Activated CD4-positive, alpha-beta T cell treated with anti-CD3 and anti-CD28 coated beads, Interleukin-2, amount 10 ng/mL, durations not matched to agents 7 days and 5 days (primary cell): ENCODE results near the gene PWWP2A. TPM values are rescaled to one million over a fixed set of nuclear protein-coding genes. Genes with fewer than 3 reads are reported as not detected.

Source experiments
- CTCF ChIA-PET: fragments of 350-600 bp; sonication (Branson Sonifier 250); formaldehyde crosslinking; loops from one replicate; lab custom pipeline; 2021; ENCODE audit warnings: antibody characterized with exemption; lab: Charles Lee
- POLR2A ChIA-PET: fragments of 350-600 bp; sonication (Branson Sonifier 250); formaldehyde crosslinking; loops from one replicate; lab custom pipeline; 2021; ENCODE audit warnings: antibody characterized with exemption; lab: Charles Lee
- DNase-seq: peaks from one replicate; pipeline ENCODE4 v3.0.0-alpha.2; 2020
- H3K27ac Mint-ChIP-seq: one replicate; pipeline ENCODE4 v1.8.0; 2021; ENCODE audit warnings: mild to moderate bottlenecking, moderate library complexity, mixed read lengths
- H3K27me3 Mint-ChIP-seq: one replicate; pipeline ENCODE4 v1.8.0; 2021; ENCODE audit warnings: mixed read lengths
- H3K36me3 Mint-ChIP-seq: one replicate; pipeline ENCODE4 v1.8.0; 2021; ENCODE audit warnings: low read depth, mixed read lengths
- H3K4me1 Mint-ChIP-seq: one replicate; pipeline ENCODE4 v1.8.0; 2021; ENCODE audit warnings: mixed read lengths
- H3K4me3 Mint-ChIP-seq: one replicate; pipeline ENCODE4 v1.8.0; 2021; ENCODE audit warnings: mild to moderate bottlenecking, moderate library complexity, mixed read lengths
- H3K9me3 Mint-ChIP-seq: one replicate; pipeline ENCODE4 v1.8.0; 2021; ENCODE audit warnings: mixed read lengths
- total RNA-seq, 2 experiments: library from RNA; stranded (reverse); gene quantifications; one replicate each; pipeline ENCODE4 v1.2.3, GENCODE V29; 2021

The PWWP2A gene
- total RNA-seq, 2 experiments from 2014 or later, result 26.9 to 27.0 TPM

GRCh38 chr5:160060001-160060400 lies 59.2 kb downstream of the PWWP2A start:
- CTCF ChIA-PET, result interaction anchor here (1.1 to 1.3 kb wide), 2 partner anchors 9 to 38 kb away, joined by 3 to 4 read pairs; no protein-coding TSS in a partner anchor
- Mint-ChIP-seq H3K27me3 (no peaks in the 10 kb centered on the region), H3K36me3 (peaks cover 36% of the 10 kb centered on the region)

GRCh38 chr5:160057256-160057655 lies 62.0 kb downstream of the PWWP2A start:
- no peak for DNase-seq
- H3K4me3 Mint-ChIP-seq, result no peak overlapping the region
- H3K27me3 Mint-ChIP-seq, result no peaks in the 10 kb centered on the region
- no peaks in the 10 kb centered on the region for H3K4me1 Mint-ChIP-seq
- H3K27ac Mint-ChIP-seq, result no peak overlapping the region
- peaks cover 39% of the 10 kb centered on the region for H3K36me3 Mint-ChIP-seq
- ChIA-PET CTCF (interaction anchor here (0.6 kb wide), 1 partner anchor 460 kb away, joined by 3 read pairs; no protein-coding TSS in a partner anchor), POLR2A (no interaction called here)
- no peaks in the 10 kb centered on the region for H3K9me3 Mint-ChIP-seq

More at GRCh38 chr5:160060001-160060400, 59.2 kb downstream of the PWWP2A start:
- no peaks in the 10 kb centered on the region for H3K4me1 Mint-ChIP-seq
- no peaks in the 10 kb centered on the region for H3K9me3 Mint-ChIP-seq
- POLR2A ChIA-PET, result no interaction called here
- no peak overlapping the region for H3K4me3 Mint-ChIP-seq
- DNase-seq, result no peak
- H3K27ac Mint-ChIP-seq, result no peak overlapping the region

GRCh38 chr5:160054831-160055230 lies 64.4 kb downstream of the PWWP2A start:
- Mint-ChIP-seq H3K27me3 (no peaks in the 10 kb centered on the region), H3K4me1 (no peaks in the 10 kb centered on the region), H3K36me3 (peaks cover 46% of the 10 kb centered on the region), H3K27ac (no peak overlapping the region), H3K4me3 (no peak overlapping the region), H3K9me3 (no peaks in the 10 kb centered on the region)
- no peak for DNase-seq
- CTCF ChIA-PET, result interaction anchor here (1.0 to 1.1 kb wide), 3 partner anchors 9 to 18 kb away, joined by 3 read pairs; no protein-coding TSS in a partner anchor
- POLR2A ChIA-PET, result no interaction called here

DNA sequence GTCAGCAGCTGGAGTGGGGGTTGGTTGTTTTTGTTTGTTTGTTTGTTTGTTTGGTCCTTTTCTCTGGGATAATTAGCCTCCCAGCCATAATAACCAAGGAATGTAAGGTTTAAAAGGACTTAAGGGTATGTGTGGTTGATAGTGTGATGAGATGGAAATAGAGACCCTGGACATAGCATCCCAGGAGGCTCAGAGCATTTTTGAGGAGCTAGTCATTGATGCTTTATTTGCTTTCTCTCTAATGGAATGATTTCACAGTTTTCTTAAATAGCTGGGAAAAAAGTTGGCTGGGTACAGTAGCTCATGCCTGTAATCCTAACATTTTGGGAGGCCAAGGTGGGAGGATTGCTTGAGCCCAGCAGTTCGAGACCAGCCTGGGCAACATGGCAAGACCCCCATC lies 65.2 kb downstream of the PWWP2A start:
- Mint-ChIP-seq H3K4me1 (no peaks in the 10 kb centered on the region), H3K9me3 (no peaks in the 10 kb centered on the region), H3K27me3 (no peaks in the 10 kb centered on the region), H3K36me3 (peaks cover 49% of the 10 kb centered on the region), H3K4me3 (no peak overlapping the region), H3K27ac (no peak overlapping the region)
- ChIA-PET POLR2A (no interaction called here), CTCF (interaction anchor here (1.0 to 1.1 kb wide), 3 partner anchors 9 to 19 kb away, joined by 3 read pairs; no protein-coding TSS in a partner anchor)
- no peak for DNase-seq

DNA sequence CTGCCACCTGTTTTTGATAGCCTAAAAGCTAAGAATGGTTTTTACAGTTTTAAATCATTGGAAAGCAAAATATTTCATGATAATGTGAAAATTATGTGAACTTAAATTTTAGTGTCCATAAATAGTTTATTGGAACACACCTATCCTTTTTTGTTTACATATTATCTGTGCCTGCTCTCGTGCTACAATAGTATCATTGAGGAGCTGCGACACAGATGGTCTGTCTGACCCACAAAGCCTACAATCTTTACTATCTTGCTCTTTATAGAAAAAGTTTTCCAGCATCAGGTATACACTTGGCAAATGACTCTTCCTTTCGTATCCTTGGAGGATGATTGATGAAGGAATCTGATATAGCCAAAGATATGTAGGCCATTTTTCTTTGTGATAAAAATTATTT lies 70.2 kb downstream of the PWWP2A start:
- no peak for DNase-seq
- Mint-ChIP-seq H3K27ac (no peak overlapping the region), H3K4me3 (no peak overlapping the region), H3K27me3 (no peaks in the 10 kb centered on the region), H3K9me3 (no peaks in the 10 kb centered on the region), H3K36me3 (peaks cover 50% of the 10 kb centered on the region), H3K4me1 (peaks cover 2% of the 10 kb centered on the region)
- POLR2A ChIA-PET, result no interaction called here
- CTCF ChIA-PET, result interaction anchor here (0.6 to 1.6 kb wide), 4 partner anchors 15 to 93 kb away, joined by 3 to 7 read pairs (median 4); no protein-coding TSS in a partner anchor

DNA sequence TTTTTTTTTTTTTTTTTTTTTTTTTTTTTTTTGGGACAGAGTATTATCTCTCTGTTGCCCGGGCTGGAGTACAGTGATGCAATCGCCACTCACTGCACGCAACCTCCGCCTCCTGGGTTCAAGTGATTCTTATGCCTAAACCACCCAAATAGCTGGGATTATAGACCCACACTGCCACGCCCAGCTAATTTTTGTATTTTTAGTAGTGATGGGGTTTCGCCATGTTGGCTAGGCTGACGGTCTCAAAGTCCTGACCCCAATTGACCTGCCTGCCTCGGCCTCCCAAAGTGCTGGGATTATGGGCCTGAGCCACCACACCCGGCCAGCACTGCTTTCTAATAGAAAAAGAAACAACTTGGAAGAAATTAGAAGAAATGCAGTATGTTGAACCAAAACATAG lies 71.1 kb downstream of the PWWP2A start:
- Mint-ChIP-seq H3K9me3 (no peaks in the 10 kb centered on the region), H3K4me3 (no peak overlapping the region), H3K36me3 (peaks cover 47% of the 10 kb centered on the region), H3K4me1 (peaks cover 4% of the 10 kb centered on the region), H3K27me3 (no peaks in the 10 kb centered on the region), H3K27ac (no peak overlapping the region)
- ChIA-PET CTCF (interaction anchor here (0.6 kb wide), 1 partner anchor 922 kb away, joined by 5 read pairs; no protein-coding TSS in a partner anchor), POLR2A (no interaction called here)
- no peak for DNase-seq

GRCh38 chr5:160047423-160047822 lies 71.8 kb downstream of the PWWP2A start:
- Mint-ChIP-seq H3K4me3 (no peak overlapping the region), H3K27ac (no peak overlapping the region), H3K27me3 (no peaks in the 10 kb centered on the region), H3K9me3 (no peaks in the 10 kb centered on the region), H3K36me3 (peaks cover 41% of the 10 kb centered on the region), H3K4me1 (peaks cover 4% of the 10 kb centered on the region)
- ChIA-PET CTCF (interaction anchor here (1.2 kb wide), 1 partner anchor 21 kb away, joined by 3 read pairs; no protein-coding TSS in a partner anchor), POLR2A (no interaction called here)
- DNase-seq, result no peak

GRCh38 chr5:160044967-160045366 lies 74.3 kb downstream of the PWWP2A start:
- peaks cover 4% of the 10 kb centered on the region for H3K4me1 Mint-ChIP-seq
- H3K4me3 Mint-ChIP-seq, result no peak overlapping the region
- H3K9me3 Mint-ChIP-seq, result no peaks in the 10 kb centered on the region
- no peaks in the 10 kb centered on the region for H3K27me3 Mint-ChIP-seq
- no peak for DNase-seq
- POLR2A ChIA-PET, result no interaction called here
- H3K27ac Mint-ChIP-seq, result no peak overlapping the region
- peaks cover 32% of the 10 kb centered on the region for H3K36me3 Mint-ChIP-seq
- CTCF ChIA-PET, result interaction anchor here (0.6 to 1.1 kb wide), 3 partner anchors 10 to 69 kb away, joined by 3 read pairs; no protein-coding TSS in a partner anchor

DNA sequence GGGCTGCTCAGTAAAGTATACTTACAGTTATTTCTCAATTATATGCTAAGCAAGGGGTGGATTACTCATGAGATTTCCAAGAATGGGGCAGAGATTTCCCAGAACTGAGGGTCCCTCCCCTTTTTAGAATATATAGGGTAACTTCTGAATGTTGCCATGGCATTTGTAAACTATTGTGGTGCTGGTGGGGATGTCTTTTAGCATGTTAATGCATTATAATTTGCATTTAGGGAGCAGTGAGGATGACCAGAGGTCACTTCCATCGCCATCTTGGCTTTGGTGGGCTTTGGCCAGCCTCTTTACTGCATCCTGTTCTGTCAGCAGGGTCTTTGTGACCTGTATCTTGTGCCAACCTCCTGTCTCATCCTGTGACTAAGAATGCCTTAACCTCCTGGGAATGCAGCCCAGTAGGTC lies 74.9 kb downstream of the PWWP2A start:
- H3K27ac Mint-ChIP-seq, result no peak overlapping the region
- POLR2A ChIA-PET, result no interaction called here
- H3K4me1 Mint-ChIP-seq, result peaks cover 4% of the 10 kb centered on the region
- peaks cover 27% of the 10 kb centered on the region for H3K36me3 Mint-ChIP-seq
- no peaks in the 10 kb centered on the region for H3K27me3 Mint-ChIP-seq
- CTCF ChIA-PET, result no interaction called here
- DNase-seq, result no peak
- no peak overlapping the region for H3K4me3 Mint-ChIP-seq
- no peaks in the 10 kb centered on the region for H3K9me3 Mint-ChIP-seq

GRCh38 chr5:160042671-160043070 lies 76.6 kb downstream of the PWWP2A start:
- Mint-ChIP-seq H3K36me3 (peaks cover 28% of the 10 kb centered on the region), H3K27ac (no peak overlapping the region), H3K4me1 (peaks cover 4% of the 10 kb centered on the region), H3K4me3 (no peak overlapping the region), H3K27me3 (no peaks in the 10 kb centered on the region), H3K9me3 (no peaks in the 10 kb centered on the region)
- POLR2A ChIA-PET, result no interaction called here
- CTCF ChIA-PET, result interaction anchor here (0.9 kb wide), 1 partner anchor 12 kb away, joined by 3 read pairs; no protein-coding TSS in a partner anchor
- no peak for DNase-seq

Other genes starting within 250 kb of the PWWP2A start
- gene ADRA1B, start 203.0 kb downstream of the PWWP2A start, total RNA-seq, result not detected
- 10 to 100 TPM; 46.9 to 57.2 TPM for gene TTC1, start 110.3 kb downstream of the PWWP2A start, total RNA-seq
- not detected for gene FABP6, start 110.1 kb upstream of the PWWP2A start, total RNA-seq
- gene CCNJL, start 193.1 kb upstream of the PWWP2A start, total RNA-seq, result not detected